Ishikawa (cell line): ENCODE data around the gene OR2T8.

ENCODE experiments used
- EGR1 ChIP-seq: IDR thresholded peaks from 2 replicates; pipeline ENCODE4 v1.6.1; 2012
- RAD21 ChIP-seq: IDR thresholded peaks from 2 replicates; pipeline ENCODE4 v1.6.1; 2012; ENCODE audit warnings: low read depth
- YY1 ChIP-seq: IDR thresholded peaks from 2 replicates; pipeline ENCODE4 v1.6.1; 2012; ENCODE audit warnings: low read depth
- ZBTB7A ChIP-seq: IDR thresholded peaks from 2 replicates; pipeline ENCODE4 v1.6.1; 2012; ENCODE audit warnings: low read depth

DNA sequence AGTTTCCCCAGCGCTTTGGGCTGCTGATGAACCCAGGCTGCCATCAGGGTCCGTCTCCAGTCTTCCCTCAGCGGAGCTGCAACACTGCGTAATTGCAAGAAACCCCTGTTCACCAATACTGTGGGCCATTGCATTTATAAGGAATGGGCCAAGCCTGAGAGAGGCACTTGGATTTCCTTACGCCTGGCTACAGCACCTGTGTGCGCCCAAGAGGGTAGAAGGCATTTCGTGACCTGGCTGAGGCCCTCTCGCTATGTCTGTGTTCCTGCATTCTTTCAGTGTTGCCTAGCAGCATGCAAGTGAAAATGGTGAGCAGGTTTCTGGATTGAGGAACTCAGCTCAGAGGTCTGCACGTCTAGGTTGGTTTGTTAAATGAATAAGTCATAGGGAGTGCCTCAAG, 36.7 kb upstream of the OR2T8 start:
- no peak for TF ChIP-seq ZBTB7A
- TF ChIP-seq EGR1 = no peak
- TF ChIP-seq YY1 = no peak
- TF ChIP-seq RAD21 = no peak
